Uterus (tissue), 4 donors: ENCODE data around the gene ZNF254. TPM values are rescaled to one million over a fixed set of nuclear protein-coding genes. Genes with fewer than 3 reads are reported as not detected.
"Not testable (repeated sequence)": the region's sequence is repeated elsewhere in the genome, so short reads cannot be mapped to it uniquely, and the experiment has no call there.

ENCODE experiments used
- DNase-seq, 2 donors: peaks; one replicate each; pipeline ENCODE4 v3.0.0-alpha.2; 2019 to 2020
- H3K27ac ChIP-seq, 2 donors: fragments of 200-600 bp; sonication (generic); 1 replicate in 1 of 2; 2 replicates in 1 of 2; pipeline ENCODE4 v1.5.1; 2016 to 2018
- H3K27me3 ChIP-seq, 2 donors: fragments of 200-600 bp; sonication (generic); one replicate each; pipeline ENCODE4 v1.5.1; 2018 to 2019; ENCODE audit warnings: control low read depth in 1 of 2
- H3K36me3 ChIP-seq, 2 donors: fragments of 200-600 bp; sonication (generic); one replicate each; pipeline ENCODE4 v1.5.1; 2019; ENCODE audit warnings: control low read depth in 1 of 2
- H3K4me1 ChIP-seq, 2 donors: fragments of 200-600 bp; sonication (generic); one replicate each; pipeline ENCODE4 v1.5.1; 2018 to 2019; ENCODE audit warnings: control low read depth in 1 of 2
- H3K4me3 ChIP-seq, 2 donors: fragments of 200-600 bp; sonication (generic); 1 replicate in 1 of 2; 2 replicates in 1 of 2; pipeline ENCODE4 v1.5.1; 2018 to 2019; ENCODE audit warnings: mild to moderate bottlenecking in 1 of 2
- H3K9me3 ChIP-seq, 2 donors: fragments of 200-600 bp; sonication (generic); one replicate each; pipeline ENCODE4 v1.5.1; 2019; ENCODE audit warnings: control low read depth in 1 of 2
- POLR2A ChIP-seq, 2 donors: fragments of 450-650 bp; IDR thresholded peaks; one replicate each; pipeline ENCODE4 v1.6.1; 2016; ENCODE audit warnings: antibody characterized with exemption in 2 of 2, mild to moderate bottlenecking in 1 of 2, moderate library complexity in 1 of 2
- intact Hi-C: fragments of 100-400 bp; cut with DNase I; formaldehyde crosslinking; loops from one replicate; pipeline ENCODE4 v1.15.1; 2023; ENCODE audit warnings: low total_unique reads
- total RNA-seq, 4 donors: library from RNA; depleted of rRNA in 3 of 4; stranded (reverse); fragments of >200 nt in 3 of 4; gene quantifications; one replicate each; pipeline versions ENCODE4 v1.1.0 to v1.2.4, GENCODE V29; 2014 to 2023
- TF ChIP-seq, protein P1 (sequence below), 4 experiments: fragments of 200-600 bp in 2 of 4; fragments of 450-650 bp in 2 of 4; sonication (generic) in 2 of 4; IDR thresholded peaks; one replicate each; pipeline ENCODE4 v1.5.1; 2016 to 2019; ENCODE audit warnings: antibody characterized with exemption in 4 of 4, mild to moderate bottlenecking in 2 of 4, moderate library complexity in 1 of 4
- donor health status: DM: yes; HTN: yes; CAD: no.

The ZNF254 gene
- total RNA-seq, 4 donors from 2014 or later, result 25.6 to 73.2 (median 33.5) TPM

DNA sequence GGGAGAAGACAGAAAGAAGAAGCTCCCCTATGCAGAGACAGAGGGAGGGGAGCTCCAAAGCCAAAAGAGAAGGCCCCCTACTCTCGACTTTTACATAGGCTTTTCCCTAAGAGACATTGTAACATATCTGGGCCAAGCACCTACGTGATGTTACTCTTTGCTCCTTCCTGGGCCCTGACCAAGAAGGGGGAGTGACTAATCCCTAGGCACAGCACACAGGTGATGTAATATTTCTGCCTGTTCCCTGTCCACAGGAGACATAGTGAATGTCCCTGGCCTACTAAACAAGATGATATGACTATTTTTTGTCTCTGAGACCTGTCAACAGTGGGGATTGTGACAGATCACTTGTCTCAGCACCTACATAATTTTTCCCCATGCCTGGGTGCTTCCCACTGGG is 15.9 kb upstream of the ZNF254 start:
- no peaks in the 10 kb centered on the region for H3K27me3 ChIP-seq
- H3K4me1 ChIP-seq, result no peaks in the 10 kb centered on the region
- H3K27ac ChIP-seq, result no peak overlapping the region
- intact Hi-C loops, result no loop called here
- no peaks in the 10 kb centered on the region for H3K36me3 ChIP-seq
- TF ChIP-seq, protein P1, sequence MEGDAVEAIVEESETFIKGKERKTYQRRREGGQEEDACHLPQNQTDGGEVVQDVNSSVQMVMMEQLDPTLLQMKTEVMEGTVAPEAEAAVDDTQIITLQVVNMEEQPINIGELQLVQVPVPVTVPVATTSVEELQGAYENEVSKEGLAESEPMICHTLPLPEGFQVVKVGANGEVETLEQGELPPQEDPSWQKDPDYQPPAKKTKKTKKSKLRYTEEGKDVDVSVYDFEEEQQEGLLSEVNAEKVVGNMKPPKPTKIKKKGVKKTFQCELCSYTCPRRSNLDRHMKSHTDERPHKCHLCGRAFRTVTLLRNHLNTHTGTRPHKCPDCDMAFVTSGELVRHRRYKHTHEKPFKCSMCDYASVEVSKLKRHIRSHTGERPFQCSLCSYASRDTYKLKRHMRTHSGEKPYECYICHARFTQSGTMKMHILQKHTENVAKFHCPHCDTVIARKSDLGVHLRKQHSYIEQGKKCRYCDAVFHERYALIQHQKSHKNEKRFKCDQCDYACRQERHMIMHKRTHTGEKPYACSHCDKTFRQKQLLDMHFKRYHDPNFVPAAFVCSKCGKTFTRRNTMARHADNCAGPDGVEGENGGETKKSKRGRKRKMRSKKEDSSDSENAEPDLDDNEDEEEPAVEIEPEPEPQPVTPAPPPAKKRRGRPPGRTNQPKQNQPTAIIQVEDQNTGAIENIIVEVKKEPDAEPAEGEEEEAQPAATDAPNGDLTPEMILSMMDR (IDR thresholded peaks at IDR 0.05), result no peak
- TF ChIP-seq POLR2A (IDR thresholded peaks at IDR 0.05), result no peak
- H3K9me3 ChIP-seq, result no peaks in the 10 kb centered on the region
- no peak for DNase-seq
- no peak overlapping the region for H3K4me3 ChIP-seq

DNA sequence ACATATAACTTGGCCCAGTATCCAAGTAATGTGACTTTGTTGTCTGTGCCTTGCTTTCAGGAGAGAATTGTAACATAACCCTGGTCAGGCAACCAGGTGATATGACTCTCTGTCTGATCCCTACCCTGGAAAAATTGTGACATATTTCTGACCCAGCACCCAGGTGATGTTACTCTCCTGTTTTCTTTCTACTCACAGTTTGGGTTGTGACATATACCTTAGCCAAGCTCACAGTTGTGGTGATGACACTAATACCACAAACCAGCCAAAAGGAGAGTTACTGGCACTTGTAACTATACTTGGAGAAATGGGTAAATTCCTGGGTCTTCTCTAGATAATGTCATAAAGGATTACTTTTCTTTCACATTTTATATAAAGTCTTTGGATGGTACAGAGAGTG is 14.3 kb upstream of the ZNF254 start:
- Histone ChIP-seq H3K27me3 (no peaks in the 10 kb centered on the region), H3K27ac (no peak overlapping the region), H3K4me3 (no peak overlapping the region), H3K9me3 (no peaks in the 10 kb centered on the region), H3K36me3 (no peaks in the 10 kb centered on the region), H3K4me1 (no peaks in the 10 kb centered on the region)
- intact Hi-C loops, result no loop called here
- no peak for DNase-seq
- TF ChIP-seq POLR2A (IDR thresholded peaks at IDR 0.05), result no peak
- TF ChIP-seq, protein P1 (IDR thresholded peaks at IDR 0.05), result no peak

DNA sequence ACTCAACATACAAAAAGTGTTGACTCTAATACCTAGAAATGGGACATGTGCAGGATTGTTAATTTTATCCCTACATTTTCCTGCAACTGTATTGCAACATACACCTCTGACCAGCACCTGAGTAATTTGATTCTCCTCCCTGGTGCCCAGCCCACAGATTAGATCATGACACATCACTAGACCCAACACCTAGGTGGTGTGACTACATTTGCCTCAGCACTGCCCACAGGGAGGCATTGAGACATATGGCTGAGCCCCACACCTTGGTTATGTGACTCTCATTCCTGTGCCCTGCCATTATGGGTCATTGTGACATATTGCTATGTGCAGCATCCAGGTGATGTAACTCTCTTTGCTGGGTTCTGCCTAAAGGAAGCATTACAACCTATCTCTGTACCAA is 13.2 kb upstream of the ZNF254 start:
- intact Hi-C loops, result no loop called here
- no peaks in the 10 kb centered on the region for H3K36me3 ChIP-seq

DNA sequence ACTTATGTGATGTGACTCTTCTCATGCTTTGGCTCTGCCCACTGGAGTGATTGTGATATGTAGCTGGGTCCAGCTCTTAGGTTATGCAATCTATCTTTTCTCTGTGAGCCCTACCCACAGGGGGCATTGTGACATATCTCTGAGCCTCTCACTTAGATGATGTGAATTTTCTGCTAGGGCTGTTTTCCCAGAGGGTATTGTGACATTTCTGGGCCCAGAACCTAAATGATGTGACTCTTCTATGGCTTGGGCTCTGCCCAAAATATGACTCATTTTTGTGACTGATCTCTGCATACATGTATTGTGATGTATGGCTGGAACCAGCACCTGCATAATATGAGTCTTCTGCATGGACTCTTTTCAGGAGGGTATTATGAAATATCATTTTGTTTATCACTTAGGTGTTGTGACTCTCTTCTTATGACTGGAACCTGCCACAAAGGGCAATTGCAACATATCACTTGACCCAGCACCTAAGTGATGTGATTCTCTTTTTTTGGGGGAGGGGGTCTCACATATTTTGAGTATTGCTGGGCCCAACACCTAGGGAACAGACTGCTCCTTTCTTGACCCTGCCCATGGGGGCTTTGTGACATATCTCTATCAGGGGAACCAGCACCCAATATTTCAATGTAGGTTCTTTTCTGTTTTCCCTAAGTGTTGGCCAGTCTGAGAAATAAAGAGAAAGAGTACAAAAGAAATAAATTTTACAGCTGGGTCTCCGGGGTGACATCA is 12.1 kb upstream of the ZNF254 start:
- TF ChIP-seq, protein P1 (IDR thresholded peaks at IDR 0.05), result no peak
- Histone ChIP-seq H3K27me3 (no peaks in the 10 kb centered on the region), H3K27ac (no peak overlapping the region), H3K4me1 (no peaks in the 10 kb centered on the region), H3K9me3 (no peaks in the 10 kb centered on the region), H3K36me3 (no peaks in the 10 kb centered on the region), H3K4me3 (no peak overlapping the region)
- no peak for DNase-seq
- intact Hi-C loops, result no loop called here

More for the DNA sequence above, 13.2 kb upstream of the ZNF254 start:
- DNase-seq, result no peak
- H3K27me3 ChIP-seq, result no peaks in the 10 kb centered on the region
- no peak for TF ChIP-seq POLR2A (IDR thresholded peaks at IDR 0.05)
- TF ChIP-seq, protein P1 (IDR thresholded peaks at IDR 0.05), result no peak
- H3K4me3 ChIP-seq, result no peak overlapping the region
- no peaks in the 10 kb centered on the region for H3K4me1 ChIP-seq
- H3K27ac ChIP-seq, result no peak overlapping the region
- H3K9me3 ChIP-seq, result no peaks in the 10 kb centered on the region

DNA sequence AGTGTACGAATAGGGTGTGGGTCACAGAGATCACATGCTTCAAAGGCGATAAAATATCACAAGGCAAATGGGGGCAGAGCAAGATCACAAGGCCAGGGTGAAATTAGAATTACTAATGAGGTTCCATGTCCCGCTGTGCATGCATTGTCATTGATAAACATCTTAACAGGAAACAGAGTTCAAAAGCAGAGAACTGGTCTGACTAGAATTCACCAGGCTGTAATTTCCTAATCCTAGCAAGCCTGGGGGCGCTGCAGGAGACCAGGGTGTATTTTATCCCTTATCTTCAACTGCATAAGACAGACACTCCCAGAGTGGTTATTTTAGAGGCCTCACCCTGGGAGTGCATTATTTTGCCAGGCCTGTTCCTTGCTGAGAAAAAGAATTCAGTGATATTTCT is 11.5 kb upstream of the ZNF254 start:
- H3K27ac ChIP-seq, H3K36me3 ChIP-seq, H3K4me3 ChIP-seq, H3K9me3 ChIP-seq, H3K4me1 ChIP-seq, H3K27me3 ChIP-seq, intact Hi-C loops, DNase-seq: not testable (repeated sequence)

DNA sequence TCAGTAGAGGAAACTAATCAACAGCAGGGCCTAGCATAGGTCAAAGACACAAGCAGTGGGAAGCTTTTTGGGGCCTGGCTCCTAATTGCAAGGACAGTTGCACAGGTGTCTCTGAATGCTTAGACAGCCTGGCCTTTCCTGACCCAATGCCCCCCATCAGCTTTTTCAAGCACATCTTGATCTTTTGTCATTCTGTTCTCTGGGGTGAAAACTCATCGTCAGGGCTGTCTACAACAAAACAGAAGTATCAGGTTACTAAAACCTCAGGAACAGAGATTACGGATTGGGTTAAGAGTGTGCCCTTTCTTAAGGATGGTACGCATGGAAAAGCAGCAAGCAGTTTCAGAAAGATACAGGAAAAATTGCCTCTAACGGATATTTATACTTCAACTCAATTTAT is 8.3 kb upstream of the ZNF254 start:
- H3K27me3 ChIP-seq, result no peaks in the 10 kb centered on the region
- no peak for DNase-seq
- no peaks in the 10 kb centered on the region for H3K4me1 ChIP-seq
- TF ChIP-seq, protein P1 (IDR thresholded peaks at IDR 0.05), result no peak
- no peak for TF ChIP-seq POLR2A (IDR thresholded peaks at IDR 0.05)
- H3K9me3 ChIP-seq, result no peaks in the 10 kb centered on the region
- H3K27ac ChIP-seq, result no peak overlapping the region
- no peak overlapping the region for H3K4me3 ChIP-seq
- intact Hi-C loops, result no loop called here
- no peaks in the 10 kb centered on the region for H3K36me3 ChIP-seq
